Skeletal muscle satellite cell (primary cell): ENCODE data around the gene BAIAP2L1. TPM values are rescaled to one million over a fixed set of nuclear protein-coding genes. Genes with fewer than 3 reads are reported as not detected.
"Not testable (repeated sequence)": the region's sequence is repeated elsewhere in the genome, so short reads cannot be mapped to it uniquely, and the experiment has no call there.

Experiments used
- H3K27me3 ChIP-seq: 2 replicates; pipeline ENCODE4 v1.7.0; 2013; ENCODE audit warnings: low read length; ENCODE audit not compliant: control insufficient read depth, insufficient read depth
- H3K36me3 ChIP-seq: 2 replicates; pipeline ENCODE4 v1.7.0; 2013; ENCODE audit warnings: mild to moderate bottlenecking, control low read depth, low read length; ENCODE audit not compliant: insufficient read depth
- H3K4me1 ChIP-seq: 2 replicates; pipeline ENCODE4 v1.7.0; 2013; ENCODE audit warnings: low read length; ENCODE audit not compliant: control insufficient read depth, insufficient read depth
- H3K4me2 ChIP-seq: 2 replicates; pipeline ENCODE4 v1.7.0; 2013; ENCODE audit warnings: mild to moderate bottlenecking, low read length
- H3K4me3 ChIP-seq: 2 replicates; pipeline ENCODE4 v1.7.0; 2013; ENCODE audit warnings: low read length
- H3K9ac ChIP-seq: 2 replicates; pipeline ENCODE4 v1.7.0; 2013; ENCODE audit warnings: mild to moderate bottlenecking, low read depth, low read length, moderate library complexity
- H3K9me3 ChIP-seq: replicated peaks from 2 replicates; pipeline ENCODE4 v1.7.0; 2013; ENCODE audit warnings: mild to moderate bottlenecking, control low read depth, low read length
- total RNA-seq: library from RNA; depleted of rRNA; stranded (reverse); fragments of >200 nt; gene quantifications from 2 replicates; pipeline ENCODE4 v1.2.3, GENCODE V29; 2012; rRNA removed

Gene BAIAP2L1, protein sequence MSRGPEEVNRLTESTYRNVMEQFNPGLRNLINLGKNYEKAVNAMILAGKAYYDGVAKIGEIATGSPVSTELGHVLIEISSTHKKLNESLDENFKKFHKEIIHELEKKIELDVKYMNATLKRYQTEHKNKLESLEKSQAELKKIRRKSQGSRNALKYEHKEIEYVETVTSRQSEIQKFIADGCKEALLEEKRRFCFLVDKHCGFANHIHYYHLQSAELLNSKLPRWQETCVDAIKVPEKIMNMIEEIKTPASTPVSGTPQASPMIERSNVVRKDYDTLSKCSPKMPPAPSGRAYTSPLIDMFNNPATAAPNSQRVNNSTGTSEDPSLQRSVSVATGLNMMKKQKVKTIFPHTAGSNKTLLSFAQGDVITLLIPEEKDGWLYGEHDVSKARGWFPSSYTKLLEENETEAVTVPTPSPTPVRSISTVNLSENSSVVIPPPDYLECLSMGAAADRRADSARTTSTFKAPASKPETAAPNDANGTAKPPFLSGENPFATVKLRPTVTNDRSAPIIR
- 1.1 and 3.8 TPM in 2 replicates for total RNA-seq

DNA sequence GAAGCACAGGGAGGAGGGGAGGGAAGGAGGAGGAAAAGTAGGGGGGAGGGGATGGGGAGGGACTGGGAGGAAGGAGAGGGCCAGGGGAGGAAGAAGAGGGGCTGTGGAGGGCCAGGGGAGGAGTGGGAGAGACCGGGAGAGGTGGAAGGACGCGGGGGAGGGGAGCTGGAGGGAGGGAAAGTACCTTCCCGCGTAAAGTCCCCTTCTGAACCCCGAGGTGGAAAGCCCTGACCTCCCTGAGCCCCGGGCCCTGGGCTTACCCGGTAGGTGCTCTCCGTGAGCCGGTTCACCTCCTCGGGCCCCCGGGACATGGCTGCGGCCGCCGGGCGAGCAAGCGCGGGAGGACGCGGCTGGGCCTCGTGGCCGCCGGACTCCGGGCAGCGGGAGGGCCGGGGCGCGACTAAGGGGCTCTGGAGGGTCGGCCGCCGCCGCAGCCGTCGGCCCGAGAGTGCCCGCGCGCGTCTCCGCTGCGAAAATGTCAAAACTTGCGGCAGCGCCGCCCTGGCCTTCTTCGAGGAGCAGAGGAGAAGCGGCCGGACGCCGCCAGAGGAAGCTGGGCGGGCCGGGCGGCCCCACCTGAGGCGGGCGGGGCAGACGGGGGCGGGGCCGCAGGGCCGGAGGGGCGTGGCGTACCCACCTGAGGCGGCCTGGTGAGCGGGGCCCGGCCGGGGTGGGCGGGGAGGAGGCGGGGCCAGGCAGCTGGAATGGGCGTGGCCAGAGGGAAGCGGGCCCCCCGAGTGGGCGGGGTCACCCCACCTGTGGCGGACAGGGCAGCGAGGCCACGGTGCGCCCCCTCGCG, at the start of gene BAIAP2L1:
Gene BAIAP2L1 (minus strand): TSS at position 549 of the 799 bp plus-strand sequence. CDS start 238 bp downstream, at position 311.
- Histone ChIP-seq H3K9ac (peak within 1 kb of the TSS; percentile 47), H3K4me3 (peak within 1 kb of the TSS; percentile 70), H3K4me2 (peak within 1 kb of the TSS; percentile 85), H3K9me3 (no peaks in the 10 kb centered on the region), H3K36me3 (no peaks in the 10 kb centered on the region), H3K27me3 (peaks cover 33% of the 10 kb centered on the region), H3K4me1 (peaks cover 17% of the 10 kb centered on the region)

- Histone ChIP-seq H3K27me3 (peaks cover 8% of the 10 kb centered on the region), H3K4me2 (no peak overlapping the region), H3K4me1 (no peaks in the 10 kb centered on the region), H3K36me3 (no peaks in the 10 kb centered on the region), H3K9me3 (no peaks in the 10 kb centered on the region), H3K9ac (no peak overlapping the region), H3K4me3 (no peak overlapping the region)
These were observed 47.9 kb upstream of the BAIAP2L1 start for GRCh38 chr7:98448766-98449165.

- H3K36me3 ChIP-seq, H3K4me1 ChIP-seq, H3K9ac ChIP-seq, H3K4me2 ChIP-seq, H3K27me3 ChIP-seq, H3K9me3 ChIP-seq, H3K4me3 ChIP-seq: not testable (repeated sequence)
These were observed 40.1 kb upstream of the BAIAP2L1 start for GRCh38 chr7:98440992-98441391.

GRCh38 chr7:98439484-98439883, 38.6 kb upstream of the BAIAP2L1 start:
- peaks cover 6% of the 10 kb centered on the region for H3K27me3 ChIP-seq
- no peak overlapping the region for H3K4me2 ChIP-seq
- H3K36me3 ChIP-seq = no peaks in the 10 kb centered on the region
- no peak overlapping the region for H3K9ac ChIP-seq
- H3K4me3 ChIP-seq = no peak overlapping the region
- H3K9me3 ChIP-seq = no peaks in the 10 kb centered on the region
- H3K4me1 ChIP-seq = no peaks in the 10 kb centered on the region

GRCh38 chr7:98434087-98434486, 33.2 kb upstream of the BAIAP2L1 start:
- Histone ChIP-seq H3K4me1 (no peaks in the 10 kb centered on the region), H3K4me2 (no peak overlapping the region), H3K36me3 (no peaks in the 10 kb centered on the region), H3K9ac (no peak overlapping the region), H3K9me3 (no peaks in the 10 kb centered on the region), H3K27me3 (no peaks in the 10 kb centered on the region), H3K4me3 (no peak overlapping the region)

GRCh38 chr7:98429799-98430198, 28.9 kb upstream of the BAIAP2L1 start:
- H3K36me3 ChIP-seq = no peaks in the 10 kb centered on the region
- no peak overlapping the region for H3K9ac ChIP-seq
- H3K4me2 ChIP-seq = no peak overlapping the region
- H3K27me3 ChIP-seq = no peaks in the 10 kb centered on the region
- no peak overlapping the region for H3K4me3 ChIP-seq
- H3K9me3 ChIP-seq = no peaks in the 10 kb centered on the region
- no peaks in the 10 kb centered on the region for H3K4me1 ChIP-seq

DNA sequence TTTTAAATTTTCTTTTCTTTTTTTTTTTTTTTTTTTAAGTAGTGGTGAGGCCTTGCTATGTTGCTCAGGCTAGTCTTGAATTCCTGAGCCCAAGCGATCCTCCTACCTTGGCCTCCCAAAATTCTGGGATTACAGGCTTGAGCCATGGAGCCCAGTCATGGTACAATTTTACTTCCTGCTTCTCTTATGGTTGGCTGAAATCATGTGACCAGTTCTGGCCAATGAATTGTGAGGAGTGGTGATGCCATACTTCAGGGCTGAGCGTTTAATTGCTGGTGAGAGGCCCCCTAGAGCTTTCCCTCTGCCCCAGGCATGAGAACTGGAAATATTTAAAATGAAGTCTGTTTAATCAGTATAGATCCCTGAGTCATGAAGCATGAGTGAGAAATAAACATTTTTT, 22.2 kb upstream of the BAIAP2L1 start:
- Histone ChIP-seq H3K4me2 (no peak overlapping the region), H3K4me3 (no peak overlapping the region), H3K9ac (no peak overlapping the region), H3K36me3 (no peaks in the 10 kb centered on the region), H3K9me3 (no peaks in the 10 kb centered on the region), H3K4me1 (peaks cover 14% of the 10 kb centered on the region), H3K27me3 (no peaks in the 10 kb centered on the region)

- Histone ChIP-seq H3K4me1 (peaks cover 26% of the 10 kb centered on the region), H3K9ac (no peak overlapping the region), H3K4me3 (no peak overlapping the region), H3K9me3 (no peaks in the 10 kb centered on the region), H3K4me2 (no peak overlapping the region), H3K27me3 (no peaks in the 10 kb centered on the region), H3K36me3 (no peaks in the 10 kb centered on the region)
These were observed 20.2 kb upstream of the BAIAP2L1 start for GRCh38 chr7:98420966-98421612.

GRCh38 chr7:98419988-98420387, 19.1 kb upstream of the BAIAP2L1 start:
- H3K4me3 ChIP-seq, H3K36me3 ChIP-seq, H3K9ac ChIP-seq, H3K4me2 ChIP-seq, H3K9me3 ChIP-seq, H3K27me3 ChIP-seq: not testable (repeated sequence)
- H3K4me1 ChIP-seq = peaks cover 26% of the 10 kb centered on the region

DNA sequence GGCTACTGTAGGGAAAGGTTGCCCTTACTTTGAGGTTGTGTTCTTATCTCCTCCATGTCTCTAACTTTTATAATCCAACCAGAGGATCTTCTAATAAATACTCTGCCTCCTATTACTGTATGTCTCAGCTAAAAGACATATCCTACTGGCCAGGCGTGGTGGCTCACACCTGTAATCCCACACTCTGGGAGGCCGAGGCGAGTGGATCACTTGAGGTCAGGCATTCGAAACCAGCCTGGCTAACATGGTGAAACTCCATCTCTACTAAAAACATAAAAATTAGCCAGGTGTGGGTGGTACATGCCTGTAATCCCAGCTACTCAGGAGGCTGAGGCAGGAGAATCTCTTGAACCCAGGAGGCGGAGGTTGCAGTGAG, 18.4 kb upstream of the BAIAP2L1 start:
- not testable (repeated sequence) for H3K27me3 ChIP-seq, H3K36me3 ChIP-seq, H3K4me3 ChIP-seq, H3K9me3 ChIP-seq, H3K9ac ChIP-seq
- Histone ChIP-seq H3K4me1 (peaks cover 26% of the 10 kb centered on the region), H3K4me2 (peak overlapping the region; percentile 6)

- Histone ChIP-seq H3K9me3 (no peaks in the 10 kb centered on the region), H3K4me2 (peak overlapping the region; percentile 62), H3K36me3 (no peaks in the 10 kb centered on the region), H3K4me1 (peaks cover 26% of the 10 kb centered on the region), H3K4me3 (no peak overlapping the region), H3K9ac (peak overlapping the region; percentile 7), H3K27me3 (no peaks in the 10 kb centered on the region)
These were observed 17.9 kb upstream of the BAIAP2L1 start for GRCh38 chr7:98418636-98419315.
